Effector memory CD4-positive, alpha-beta T cell (primary cell): ENCODE measurements around the gene TRIM14.
A peak's percentile ranks its signal among the peaks of the same experiment; 100 is the strongest.

ENCODE experiments used
- DNase-seq, 3 donors: peaks; one replicate each; pipeline ENCODE4 v3.0.0-alpha.2; 2020
- H3K27ac ChIP-seq: 2 replicates; pipeline ENCODE4 v1.7.0; 2013; ENCODE audit warnings: mild to moderate bottlenecking, low read length, moderate library complexity; ENCODE audit not compliant: insufficient read depth, poor library complexity, severe bottlenecking
- H3K27me3 ChIP-seq: replicated peaks from 2 replicates; pipeline ENCODE4 v1.7.0; 2013; ENCODE audit warnings: mild to moderate bottlenecking, low read length; ENCODE audit not compliant: insufficient read depth, control insufficient read depth, poor library complexity, severe bottlenecking
- H3K36me3 ChIP-seq: 2 replicates; pipeline ENCODE4 v1.7.0; 2013; ENCODE audit warnings: mild to moderate bottlenecking, low read length, moderate library complexity; ENCODE audit not compliant: control insufficient read depth, insufficient read depth
- H3K4me1 ChIP-seq: 2 replicates; pipeline ENCODE4 v1.7.0; 2013; ENCODE audit warnings: low read length, mild to moderate bottlenecking; ENCODE audit not compliant: control insufficient read depth, insufficient read depth, poor library complexity, severe bottlenecking
- H3K4me3 ChIP-seq: 2 replicates; pipeline ENCODE4 v1.7.0; 2013; ENCODE audit warnings: low read length, low read depth, mild to moderate bottlenecking; ENCODE audit not compliant: insufficient read depth, poor library complexity, severe bottlenecking
- H3K9me3 ChIP-seq: 2 replicates; pipeline ENCODE4 v1.7.0; 2013; ENCODE audit warnings: mild to moderate bottlenecking, low read length, moderate library complexity; ENCODE audit not compliant: control insufficient read depth
- total RNA-seq, 3 donors: gene quantifications; one replicate each; lab custom pipeline; 2026; lab: John Stamatoyannopoulos, UW

The TRIM14 gene
- 47.3 to 68.0 (median 48.6) reads per million in 3 donors for total RNA-seq

- Histone ChIP-seq H3K27me3 (no peaks in the 10 kb centered on the region), H3K36me3 (no peaks in the 10 kb centered on the region), H3K27ac (peak within 1 kb of the TSS; percentile 89), H3K4me1 (peaks cover 38% of the 10 kb centered on the region), H3K4me3 (peak within 1 kb of the TSS; percentile 82), H3K9me3 (no peaks in the 10 kb centered on the region)
- peak; percentile 30 to 61 (median 41) for DNase-seq
These were observed at the start of gene TRIM14 for GRCh38 chr9:98118640-98119601. TRIM14 (minus strand) TSS chr9:98119222; CDS start chr9:98119188, 34 bp downstream.

- Histone ChIP-seq H3K4me1 (peaks cover 22% of the 10 kb centered on the region), H3K27me3 (no peaks in the 10 kb centered on the region), H3K27ac (peak overlapping the region; percentile 7), H3K9me3 (no peaks in the 10 kb centered on the region), H3K36me3 (no peaks in the 10 kb centered on the region), H3K4me3 (no peak overlapping the region)
- DNase-seq: no peak
These were observed 49.2 kb upstream of the TRIM14 start for GRCh38 chr9:98168153-98168780.

- H3K4me3 ChIP-seq: no peak overlapping the region
- H3K4me1 ChIP-seq: peaks cover 17% of the 10 kb centered on the region
These were observed 45.9 kb upstream of the TRIM14 start for GRCh38 chr9:98164912-98165311.

GRCh38 chr9:98162613-98163012 lies 43.6 kb upstream of the TRIM14 start:
- DNase-seq: no peak
- H3K4me3 ChIP-seq: no peak overlapping the region
- H3K9me3 ChIP-seq: no peaks in the 10 kb centered on the region
- no peak overlapping the region for H3K27ac ChIP-seq
- no peaks in the 10 kb centered on the region for H3K36me3 ChIP-seq
- no peaks in the 10 kb centered on the region for H3K4me1 ChIP-seq
- H3K27me3 ChIP-seq: no peaks in the 10 kb centered on the region

More at GRCh38 chr9:98164912-98165311, 45.9 kb upstream of the TRIM14 start:
- Histone ChIP-seq H3K27me3 (no peaks in the 10 kb centered on the region), H3K27ac (no peak overlapping the region), H3K9me3 (no peaks in the 10 kb centered on the region), H3K36me3 (no peaks in the 10 kb centered on the region)
- DNase-seq: no peak

- Histone ChIP-seq H3K36me3 (peaks cover 5% of the 10 kb centered on the region), H3K4me3 (no peak overlapping the region), H3K4me1 (no peaks in the 10 kb centered on the region), H3K9me3 (no peaks in the 10 kb centered on the region), H3K27ac (no peak overlapping the region), H3K27me3 (no peaks in the 10 kb centered on the region)
- DNase-seq: no peak
These were observed 42.8 kb upstream of the TRIM14 start for GRCh38 chr9:98161851-98162250.

GRCh38 chr9:98159790-98160189 lies 40.8 kb upstream of the TRIM14 start:
- no peak overlapping the region for H3K4me3 ChIP-seq
- H3K27me3 ChIP-seq: no peaks in the 10 kb centered on the region
- no peak overlapping the region for H3K27ac ChIP-seq
- H3K4me1 ChIP-seq: no peaks in the 10 kb centered on the region
- peaks cover 9% of the 10 kb centered on the region for H3K36me3 ChIP-seq
- H3K9me3 ChIP-seq: no peaks in the 10 kb centered on the region
- DNase-seq: no peak

DNA sequence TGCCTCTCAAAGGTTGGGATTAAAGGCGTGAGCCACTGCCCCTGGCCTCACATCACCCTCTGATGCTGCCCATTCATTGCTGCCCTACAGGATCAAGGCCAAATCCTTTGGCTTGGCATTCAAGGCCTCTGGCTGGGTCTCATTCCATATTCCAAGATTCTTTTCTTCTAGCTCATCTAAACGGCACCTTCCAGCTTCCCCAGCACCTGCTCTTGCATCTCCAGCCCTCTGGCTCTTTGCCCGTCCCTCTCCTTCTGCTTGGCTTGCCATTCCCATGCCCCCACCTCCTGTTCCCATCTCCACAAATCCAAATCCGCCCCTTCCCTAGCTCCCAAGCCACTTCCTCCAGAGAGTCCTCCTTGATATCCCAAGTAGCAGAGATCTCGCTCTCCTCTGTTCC lies 40.3 kb upstream of the TRIM14 start:
- Histone ChIP-seq H3K36me3 (peaks cover 9% of the 10 kb centered on the region), H3K9me3 (no peaks in the 10 kb centered on the region), H3K27ac (no peak overlapping the region), H3K27me3 (no peaks in the 10 kb centered on the region), H3K4me3 (no peak overlapping the region), H3K4me1 (no peaks in the 10 kb centered on the region)
- no peak for DNase-seq

DNA sequence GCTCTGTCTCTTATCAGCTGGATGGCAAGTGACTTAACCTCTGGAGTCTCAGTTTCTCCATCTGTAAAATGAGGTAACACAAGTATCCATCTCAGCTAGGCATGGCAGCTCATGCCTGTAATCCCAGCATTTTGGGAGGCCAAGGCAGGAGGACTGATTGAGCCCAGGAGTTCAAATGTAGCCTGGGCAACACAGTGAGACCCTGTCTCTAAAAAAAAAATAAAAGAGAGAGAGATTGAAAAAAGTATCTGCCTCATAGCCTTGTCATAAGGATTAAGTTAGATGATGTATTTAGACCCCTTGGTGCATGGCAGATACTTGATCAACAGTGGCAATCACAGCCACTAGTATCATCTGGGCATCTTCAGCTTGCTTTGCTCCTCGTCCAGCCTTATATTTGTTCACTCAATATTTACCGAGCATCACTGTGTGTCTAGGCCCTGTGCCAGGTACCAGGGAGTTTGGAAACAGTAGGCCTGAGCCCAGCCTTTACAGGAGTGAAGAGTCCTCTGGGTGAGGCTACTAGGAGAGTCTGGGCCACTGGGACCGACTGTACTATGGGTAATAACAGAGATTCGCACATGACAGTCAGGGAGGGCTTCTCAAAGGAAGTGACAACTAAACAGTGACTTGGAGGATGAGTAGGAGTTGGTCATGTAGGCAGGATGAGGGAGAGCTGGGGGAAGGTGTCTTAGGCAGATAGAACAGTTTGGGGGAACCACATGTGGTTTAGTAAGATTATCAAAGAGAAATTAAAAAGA lies 39.2 kb upstream of the TRIM14 start:
- no peak overlapping the region for H3K4me3 ChIP-seq
- peaks cover 9% of the 10 kb centered on the region for H3K36me3 ChIP-seq
- H3K9me3 ChIP-seq: no peaks in the 10 kb centered on the region
- no peaks in the 10 kb centered on the region for H3K4me1 ChIP-seq
- no peak overlapping the region for H3K27ac ChIP-seq
- H3K27me3 ChIP-seq: no peaks in the 10 kb centered on the region
- no peak for DNase-seq

GRCh38 chr9:98157372-98157771 lies 38.4 kb upstream of the TRIM14 start:
- DNase-seq: no peak
- no peak overlapping the region for H3K4me3 ChIP-seq
- no peaks in the 10 kb centered on the region for H3K27me3 ChIP-seq
- H3K4me1 ChIP-seq: no peaks in the 10 kb centered on the region
- H3K36me3 ChIP-seq: peaks cover 9% of the 10 kb centered on the region
- no peaks in the 10 kb centered on the region for H3K9me3 ChIP-seq
- H3K27ac ChIP-seq: no peak overlapping the region
